Endothelial cell of umbilical vein (primary cell): ENCODE results near the gene DCP2. TPM values are rescaled to one million over a fixed set of nuclear protein-coding genes. Genes with fewer than 3 reads are reported as not detected.

Source experiments
- BruUV-seq: library from RNA; stranded (reverse); fragments of 400-500 nt; replicated peaks from 2 replicates; lab custom pipeline; 2021; lab: Mats Ljungman, UMichigan
- CTCF ChIA-PET: fragments of 300-600, 350-600 bp; sonication (Branson Sonifier 250); formaldehyde crosslinking; loops from one replicate; lab custom pipeline; 2021; ENCODE audit warnings: antibody characterized with exemption, inconsistent platforms; lab: Charles Lee
- POLR2A ChIA-PET: fragments of 300-600, 350-600 bp; sonication (Branson Sonifier 250); formaldehyde crosslinking; loops from one replicate; lab custom pipeline; 2021; ENCODE audit warnings: antibody characterized with exemption, inconsistent platforms; lab: Charles Lee
- DNase-seq: peaks from one replicate; pipeline ENCODE4 v3.0.0-alpha.2; 2011; ENCODE audit warnings: low read depth, low spot score
- FAIRE-seq: peaks from 2 replicates; lab custom pipeline; 2011; peaks lifted over from hg19 to GRCh38; lab: Jason Lieb, UNC
- H2AFZ ChIP-seq: 2 replicates; pipeline ENCODE4 v1.6.0; 2012; ENCODE audit warnings: low read depth, low read length, control low read depth, inconsistent platforms
- H3K27ac ChIP-seq: 2 replicates; pipeline ENCODE4 v1.5.1; 2011; ENCODE audit warnings: low read depth, mild to moderate bottlenecking, control low read depth, low read length, moderate library complexity; ENCODE audit not compliant: insufficient read depth
- H3K27me3 ChIP-seq, 2 experiments: 2 replicates each; pipeline versions ENCODE4 v1.6.0 to v1.6.1; 2011; ENCODE audit warnings: low read length in 2 of 2, mixed read lengths in 1 of 2; ENCODE audit not compliant: control insufficient read depth in 2 of 2, insufficient read depth in 2 of 2
- H3K36me3 ChIP-seq, 2 experiments: 2 replicates in 1 of 2; 3 replicates in 1 of 2; pipeline ENCODE4 v1.5.1; 2011; ENCODE audit warnings: low read length in 2 of 2, mild to moderate bottlenecking in 1 of 2, moderate library complexity in 1 of 2; ENCODE audit not compliant: control insufficient read depth in 2 of 2, insufficient read depth in 2 of 2; ENCODE audit errors: extremely low read depth in 1 of 2
- H3K4me1 ChIP-seq: 3 replicates; pipeline ENCODE4 v1.5.1; 2011; ENCODE audit warnings: mild to moderate bottlenecking, low read length; ENCODE audit not compliant: control insufficient read depth, insufficient read depth; ENCODE audit errors: extremely low read depth
- H3K4me2 ChIP-seq: 2 replicates; pipeline ENCODE4 v1.6.1; 2011; ENCODE audit warnings: low read length, control low read depth, mixed read lengths; ENCODE audit not compliant: insufficient read depth
- H3K4me3 ChIP-seq, 3 experiments: fragments of 200-600 bp in 1 of 3; sonication (generic), shearing (Covaris generic) in 1 of 3; replicated peaks in 1 of 3; 2 replicates each; pipeline ENCODE4 v1.5.1; 2011 to 2016; ENCODE audit warnings: control low read depth in 3 of 3, low read length in 3 of 3, mild to moderate bottlenecking in 2 of 3, inconsistent platforms in 1 of 3, low read depth in 1 of 3, moderate library complexity in 1 of 3; ENCODE audit not compliant: insufficient read depth in 1 of 3
- H3K79me2 ChIP-seq: 2 replicates; pipeline ENCODE4 v1.6.0; 2012; ENCODE audit warnings: low read length, inconsistent platforms; ENCODE audit not compliant: control insufficient read depth, insufficient read depth
- H3K9ac ChIP-seq: replicated peaks from 2 replicates; pipeline ENCODE3; 2011; ENCODE audit warnings: low read length, control low read depth; ENCODE audit not compliant: insufficient read depth; ENCODE audit errors: extremely low read depth
- H3K9me1 ChIP-seq: replicated peaks from 3 replicates; pipeline ENCODE4 v1.6.0; 2011; ENCODE audit warnings: mild to moderate bottlenecking, low read length; ENCODE audit not compliant: control insufficient read depth, insufficient read depth; ENCODE audit errors: extremely low read depth
- H3K9me3 ChIP-seq: replicated peaks from 2 replicates; pipeline ENCODE4 v1.5.1; 2012; ENCODE audit warnings: low read length, inconsistent platforms; ENCODE audit not compliant: control insufficient read depth, insufficient read depth
- H4K20me1 ChIP-seq: replicated peaks from 2 replicates; pipeline ENCODE3; 2011; ENCODE audit warnings: mild to moderate bottlenecking, low read length; ENCODE audit not compliant: control insufficient read depth, insufficient read depth; ENCODE audit errors: extremely low read depth
- CTCF ChIP-seq, 2 donors: IDR thresholded peaks; 1 replicate in 1 of 2; 2 replicates in 1 of 2; pipeline ENCODE4 v1.5.1; 2011; ENCODE audit warnings: low read length in 2 of 2, mild to moderate bottlenecking in 2 of 2, moderate library complexity in 2 of 2, control low read depth in 1 of 2, inconsistent platforms in 1 of 2, low read depth in 1 of 2; ENCODE audit not compliant: insufficient read depth in 1 of 2; ENCODE audit errors: extremely low read depth in 1 of 2
- EZH2 ChIP-seq: IDR thresholded peaks from 2 replicates; pipeline ENCODE4 v1.6.1; 2012; ENCODE audit warnings: borderline replicate concordance, low read depth, mild to moderate bottlenecking, moderate library complexity, low read length, inconsistent platforms; ENCODE audit not compliant: severe bottlenecking
- FOS ChIP-seq: IDR thresholded peaks from 2 replicates; pipeline ENCODE4 v1.6.1; 2011; ENCODE audit warnings: mild to moderate bottlenecking, low read length, moderate library complexity, borderline replicate concordance; ENCODE audit not compliant: insufficient read depth
- GATA2 ChIP-seq: IDR thresholded peaks from 2 replicates; pipeline ENCODE4 v1.7.0; 2011; ENCODE audit warnings: low read depth, mild to moderate bottlenecking, moderate library complexity, mixed read lengths, low read length; ENCODE audit not compliant: insufficient read length, insufficient read depth
- JUN ChIP-seq: IDR thresholded peaks from 2 replicates; pipeline ENCODE4 v1.6.1; 2011; ENCODE audit warnings: borderline replicate concordance, low read depth; ENCODE audit not compliant: insufficient read length, insufficient read depth
- MYC ChIP-seq: IDR thresholded peaks from one replicate; pipeline ENCODE4 v1.6.1; 2011; ENCODE audit warnings: mild to moderate bottlenecking, low read depth, low read length
- POLR2A ChIP-seq: IDR thresholded peaks from 2 replicates; pipeline ENCODE4 v1.6.1; 2012; ENCODE audit warnings: low read depth, mild to moderate bottlenecking, control low read depth, low read length
- POLR2AphosphoS5 ChIP-seq: IDR thresholded peaks from 2 replicates; pipeline ENCODE4 v1.6.1; 2012; ENCODE audit warnings: low read depth, mild to moderate bottlenecking, control low read depth, low read length, moderate library complexity; ENCODE audit not compliant: insufficient read depth
- dilution Hi-C: fragments of 300-500 bp; cut with MboI; formaldehyde crosslinking; loops from one replicate; pipeline ENCODE4 v1.15.0; 2019; ENCODE audit warnings: low sequenced_read_pairs; ENCODE audit not compliant: extremely low pct_ligation_motif_present
- intact Hi-C: fragments of 100-400 bp; cut with micrococcal nuclease; formaldehyde crosslinking; loops from one replicate; pipeline ENCODE4 v1.10.0; 2022
- polyA plus RNA-seq, 4 experiments: library from polyadenylated mRNA; depleted of rRNA in 3 of 4; stranded (reverse) in 3 of 4; unstranded in 1 of 4; fragments of >200 nt; gene quantifications; 2 replicates each; pipeline versions ENCODE4 v1.2.1 to v1.2.3, GENCODE V29; 2011 to 2012; ENCODE audit warnings: missing spikeins in 1 of 4
- total RNA-seq: library from RNA; stranded (reverse); gene quantifications from 2 replicates; pipeline ENCODE4 v1.2.3, GENCODE V29; 2021
- TF ChIP-seq, protein P1 (sequence below): IDR thresholded peaks from 2 replicates; pipeline ENCODE4 v1.6.1; 2011; ENCODE audit not compliant: insufficient read depth, insufficient read length

DCP2 gene
- total and polyA plus RNA-seq, 2 donors (not counting 3 experiments of a cell fraction or from before 2014, with no cell fraction given): 11.3 to 60.0 TPM

GRCh38 chr5:113027431-113027830 lies 50.8 kb downstream of the DCP2 start:
- Histone ChIP-seq H3K9me1 (no peaks in the 10 kb centered on the region), H3K4me2 (no peak overlapping the region), H3K27me3 (no peaks in the 10 kb centered on the region), H3K9me3 (no peaks in the 10 kb centered on the region), H3K4me1 (peaks cover 7% of the 10 kb centered on the region), H2AFZ (no peak overlapping the region), H3K36me3 (peaks cover 19 to 22% of the 10 kb centered on the region in 2 experiments), H3K9ac (no peak overlapping the region), H3K79me2 (no peaks in the 10 kb centered on the region), H3K4me3 (no peak overlapping the region), H4K20me1 (no peaks in the 10 kb centered on the region), H3K27ac (no peak overlapping the region)
- TF ChIP-seq MYC (no peak), FOS (no peak), GATA2 (no peak), POLR2AphosphoS5 (no peak), JUN (no peak), POLR2A (no peak), CTCF (IDR thresholded peaks at IDR 0.05; ENCODE audit: extremely low read depth in 1 of 2, insufficient read depth in 1 of 2, low read depth in 1 of 2, low read length in 2 of 2) (no peak), EZH2 (no peak)
- TF ChIP-seq, protein P1, sequence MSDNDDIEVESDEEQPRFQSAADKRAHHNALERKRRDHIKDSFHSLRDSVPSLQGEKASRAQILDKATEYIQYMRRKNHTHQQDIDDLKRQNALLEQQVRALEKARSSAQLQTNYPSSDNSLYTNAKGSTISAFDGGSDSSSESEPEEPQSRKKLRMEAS: no peak
- FAIRE-seq (no peak), DNase-seq (no peak)
- intact Hi-C loops: no loop called here
- dilution Hi-C loops: no loop called here
- ChIA-PET CTCF (interaction anchor here (1.3 kb wide), 1 partner anchor 43 kb away, joined by 4 read pairs; no protein-coding TSS in a partner anchor), POLR2A (no interaction called here)
- BruUV-seq: no TSS peak
